HG02798 (cell line): Measurements from ENCODE around the gene PRKAB1.

ENCODE experiments used
- ATAC-seq: cut with Tn5 transposase; IDR thresholded peaks from one replicate; pipeline ENCODE4 v1.9.1; 2021; ENCODE audit warnings: mild to moderate bottlenecking; ENCODE audit not compliant: unreplicated experiment, poor library complexity

The PRKAB1 gene

DNA sequence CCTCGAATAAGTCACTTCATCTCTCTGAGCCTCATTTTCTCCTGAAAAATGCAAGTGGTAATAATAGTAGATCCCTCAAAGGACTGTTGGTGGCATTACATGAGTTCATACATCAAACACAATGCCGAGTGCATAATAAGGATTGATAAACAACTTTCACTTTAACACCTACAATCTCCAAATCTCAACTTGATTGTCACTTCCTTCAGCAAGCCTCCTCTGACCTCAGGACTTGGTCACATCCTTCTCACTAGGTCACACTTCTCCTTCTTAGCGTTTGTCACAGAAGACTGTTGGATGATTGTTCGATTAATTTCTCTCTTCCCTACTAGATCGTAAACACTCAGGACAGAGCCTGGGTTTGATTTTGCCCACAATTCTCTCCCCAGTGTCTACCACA lies 7.9 kb upstream of the PRKAB1 start:
- no peak for ATAC-seq

GRCh38 chr12:119661882-119662281 lies 6.1 kb upstream of the PRKAB1 start:
- no peak for ATAC-seq

- ATAC-seq, result no peak
These were observed 3.3 kb upstream of the PRKAB1 start for GRCh38 chr12:119664642-119665041.

DNA sequence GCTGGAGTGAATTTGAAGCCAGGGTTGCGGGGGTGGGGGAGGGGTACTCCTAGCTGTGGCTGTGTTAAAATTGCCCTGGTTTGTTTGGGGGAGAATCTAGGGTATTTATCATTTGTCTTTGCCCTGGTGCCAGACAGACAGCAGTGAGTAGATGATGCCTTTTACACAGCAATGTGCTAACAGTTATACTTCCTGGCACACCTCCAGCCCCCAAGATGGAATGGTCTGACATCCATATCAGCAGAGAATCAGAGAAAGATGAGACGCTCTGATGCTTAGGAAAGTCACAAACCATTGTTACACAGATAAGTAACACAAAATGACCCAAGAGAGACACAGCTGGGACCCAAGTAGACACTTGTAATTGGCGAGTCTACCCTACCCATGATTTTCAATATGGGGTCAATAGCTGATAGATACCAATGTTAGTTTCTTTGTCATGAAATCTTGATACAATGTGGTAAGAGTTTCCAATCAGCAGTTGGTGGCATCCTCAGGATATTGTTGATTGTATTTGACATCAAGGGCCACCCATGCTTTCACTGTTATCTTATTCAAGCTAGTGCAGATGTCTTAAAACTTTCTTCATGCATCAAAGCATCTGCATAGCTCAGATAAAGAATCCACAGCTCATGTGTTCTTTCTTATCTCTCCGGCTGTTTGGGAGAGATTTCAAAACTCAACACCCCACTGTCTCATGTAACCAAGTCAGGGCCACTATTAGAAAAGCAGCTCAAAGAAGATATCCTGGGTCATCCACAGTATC lies 2.6 kb upstream of the PRKAB1 start:
- ATAC-seq, result no peak

DNA sequence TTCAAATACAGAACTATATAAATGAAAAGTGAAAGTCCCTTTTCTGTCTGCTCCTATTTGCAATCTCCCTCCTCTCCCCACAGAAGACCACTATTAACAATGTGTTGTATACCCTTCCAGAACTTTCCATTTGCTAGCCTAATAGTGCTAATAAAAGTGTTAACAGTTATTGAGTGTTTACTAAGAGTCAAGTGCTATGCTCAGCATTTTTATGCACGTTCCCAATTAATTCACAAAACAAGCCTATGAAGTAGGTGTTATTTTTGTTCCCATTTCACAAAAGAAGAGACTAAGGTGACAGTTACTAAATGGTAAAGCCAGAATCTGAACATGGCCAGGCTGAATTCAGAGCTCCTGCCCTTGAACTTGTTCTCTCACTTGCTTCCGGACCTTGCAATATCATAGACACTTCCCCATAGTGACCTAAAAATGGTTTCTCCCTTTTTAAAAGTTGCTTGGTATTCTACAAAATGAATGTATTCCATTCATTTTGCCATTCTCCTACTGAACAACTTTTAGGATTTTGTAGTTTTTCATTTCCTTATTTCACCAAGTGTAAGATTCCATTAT lies 1.6 kb upstream of the PRKAB1 start:
- no peak for ATAC-seq

GRCh38 chr12:119666900-119667576 lies 895 bp upstream of the PRKAB1 start:
- ATAC-seq, result no peak

- ATAC-seq, result no peak
These were observed 450 bp downstream of the PRKAB1 start for GRCh38 chr12:119668324-119668841.

DNA sequence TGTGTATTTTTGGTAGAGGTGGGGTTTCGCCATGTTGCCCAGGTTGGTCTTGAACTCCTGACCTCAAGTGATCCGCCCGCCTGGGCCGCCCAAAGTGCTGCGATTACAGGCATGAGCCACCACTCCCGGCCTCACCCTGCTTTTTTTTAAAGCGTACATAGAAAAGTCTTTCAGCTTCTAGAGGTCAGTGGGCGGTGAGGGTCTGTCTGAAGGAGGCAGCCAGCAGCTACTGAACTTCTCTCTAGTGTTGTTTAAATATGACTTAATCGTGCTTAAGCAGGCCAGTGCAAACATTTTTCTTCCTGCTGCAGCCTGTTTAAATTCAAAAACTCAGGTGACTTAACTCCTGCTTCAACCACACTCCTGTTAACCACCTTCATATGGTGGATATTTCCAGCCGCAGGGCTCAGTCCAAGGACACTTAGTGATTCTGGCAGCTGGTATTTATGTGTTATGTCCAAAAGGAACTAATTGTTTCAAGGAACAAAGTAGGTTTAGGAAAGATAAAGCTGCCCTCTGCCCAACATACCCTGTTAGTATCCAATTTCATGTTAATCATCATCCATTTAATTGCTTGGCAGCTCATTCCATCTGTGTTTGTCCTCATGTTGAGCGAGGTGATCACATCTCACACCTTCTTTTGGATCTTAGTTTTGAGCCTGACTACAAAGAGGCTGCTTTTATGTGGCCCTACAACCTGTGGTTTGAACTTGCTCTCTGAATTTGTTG lies 2.0 kb downstream of the PRKAB1 start:
- no peak for ATAC-seq

GRCh38 chr12:119671070-119671469 lies 3.1 kb downstream of the PRKAB1 start:
- ATAC-seq, result no peak

- ATAC-seq, result no peak
These were observed 4.3 kb downstream of the PRKAB1 start for GRCh38 chr12:119672194-119672593.

GRCh38 chr12:119673634-119674033 lies 5.7 kb downstream of the PRKAB1 start:
- no peak for ATAC-seq

DNA sequence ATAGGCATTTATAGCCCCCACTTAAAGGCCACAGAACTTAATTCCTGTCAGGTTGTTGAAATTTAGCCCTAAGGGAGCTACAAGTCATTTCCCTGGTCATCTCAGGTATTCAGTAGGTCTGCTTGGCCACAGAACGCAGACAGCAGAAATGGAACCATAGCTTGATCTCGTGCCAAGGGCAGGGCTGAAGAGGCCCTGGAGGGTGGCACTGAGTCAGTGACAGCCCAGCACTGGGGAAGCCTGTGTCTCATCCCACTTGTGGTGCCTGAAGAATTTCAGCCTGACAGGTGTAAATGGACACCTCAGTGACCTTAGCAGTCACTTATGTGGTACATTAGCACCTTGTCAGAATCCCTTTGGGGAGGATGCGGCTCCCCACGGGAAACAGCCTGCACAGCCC lies 6.6 kb downstream of the PRKAB1 start:
- no peak for ATAC-seq

DNA sequence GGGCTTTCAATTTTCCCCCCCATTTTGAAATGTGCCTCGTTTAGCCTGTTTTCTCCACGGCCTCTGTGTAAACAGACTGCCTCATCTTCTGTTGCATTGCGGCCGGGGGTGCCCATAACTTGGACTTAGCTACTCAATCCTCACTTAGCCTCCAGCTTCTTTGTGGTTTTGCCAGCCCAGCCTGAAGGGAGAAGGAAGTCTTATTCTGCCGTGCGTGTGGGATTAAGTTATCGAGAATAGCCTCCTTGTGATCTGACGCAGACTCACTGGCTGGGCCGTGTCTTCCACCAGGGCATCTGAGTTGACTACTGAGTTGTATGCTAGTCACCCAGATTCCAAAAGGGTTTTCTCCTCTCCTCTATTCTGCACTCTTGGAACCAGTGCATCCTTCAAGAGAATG lies 8.1 kb downstream of the PRKAB1 start:
- ATAC-seq, result no peak

DNA sequence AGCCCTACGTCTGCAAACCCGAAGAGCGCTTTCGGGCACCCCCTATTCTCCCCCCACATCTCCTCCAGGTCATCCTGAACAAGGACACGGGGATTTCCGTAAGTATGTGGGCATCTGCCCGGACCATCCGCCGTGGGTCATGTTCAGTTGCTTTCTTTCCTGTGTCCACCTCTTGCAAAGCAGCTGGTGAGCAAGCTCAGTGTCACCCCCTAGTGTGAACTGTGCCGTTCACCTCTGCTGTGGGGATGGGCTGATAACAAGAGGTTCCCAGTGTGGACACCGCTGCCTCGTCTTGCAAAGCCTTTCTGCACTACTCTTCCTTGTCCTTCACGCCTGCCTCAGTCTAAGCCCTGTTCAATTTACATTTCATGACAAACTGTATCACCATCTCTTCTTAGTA lies 8.6 kb downstream of the PRKAB1 start:
- ATAC-seq, result no peak

- no peak for ATAC-seq
These were observed 10.5 kb downstream of the PRKAB1 start for GRCh38 chr12:119678459-119678858.

DNA sequence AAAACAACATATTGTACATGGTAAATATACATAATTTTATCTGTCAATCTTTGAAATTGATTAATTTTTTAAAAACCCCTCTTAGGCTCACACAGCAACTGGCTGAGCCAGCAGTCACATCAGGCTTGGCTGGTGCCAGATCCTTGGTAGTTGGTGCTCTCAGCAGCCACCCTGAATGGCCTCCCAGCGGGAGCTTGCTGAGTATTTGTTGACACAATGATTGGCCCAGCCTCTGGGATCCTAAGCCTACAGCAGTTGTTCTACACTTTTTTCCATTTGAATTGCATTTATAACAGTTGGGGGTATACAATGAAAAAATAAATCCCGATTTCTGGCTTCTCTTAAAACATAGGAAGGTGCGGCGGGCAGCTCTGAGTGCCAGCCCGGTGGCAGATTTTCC lies 11.1 kb downstream of the PRKAB1 start:
- no peak for ATAC-seq

- no peak for ATAC-seq
These were observed 11.6 kb downstream of the PRKAB1 start for GRCh38 chr12:119679490-119679889.

DNA sequence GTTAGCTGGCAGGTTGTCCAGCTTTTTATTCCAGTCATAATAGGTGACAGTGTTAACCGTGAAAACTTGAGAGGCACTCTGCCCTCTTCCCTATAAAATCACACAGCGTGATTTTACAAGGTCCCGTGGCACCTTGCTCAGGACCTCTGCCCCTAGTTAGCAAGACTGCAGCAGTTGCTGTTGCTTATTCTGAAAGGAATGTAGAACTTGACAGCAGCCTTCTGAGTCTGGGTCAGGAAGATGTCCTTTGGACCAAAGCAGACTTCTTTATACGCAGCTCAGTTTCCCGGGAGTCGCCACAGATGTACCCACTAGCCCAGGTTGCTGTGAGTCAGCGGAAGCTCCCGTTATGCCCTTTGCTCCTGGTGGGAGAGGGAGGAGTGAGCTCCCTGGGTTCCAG lies 13.2 kb downstream of the PRKAB1 start:
- no peak for ATAC-seq

GRCh38 chr12:119681728-119682638 lies 14.1 kb downstream of the PRKAB1 start:
- ATAC-seq, result peak; percentile 69
